Fibroblast of skin of right biceps (primary cell): ENCODE measurements around the gene EIF5AL1.
"Not testable (repeated sequence)": the region's sequence is repeated elsewhere in the genome, so short reads cannot be mapped to it uniquely, and the experiment has no call there.

Source experiments
- DNase-seq: peaks from one replicate; pipeline ENCODE4 v3.0.0-alpha.2; 2013

The EIF5AL1 gene

GRCh38 chr10:79488336-79488735 lies 24.0 kb upstream of the EIF5AL1 start:
- DNase-seq = peak; percentile 95

- DNase-seq = no peak
Measured at GRCh38 chr10:79488870-79489269, 23.5 kb upstream of the EIF5AL1 start.

DNA sequence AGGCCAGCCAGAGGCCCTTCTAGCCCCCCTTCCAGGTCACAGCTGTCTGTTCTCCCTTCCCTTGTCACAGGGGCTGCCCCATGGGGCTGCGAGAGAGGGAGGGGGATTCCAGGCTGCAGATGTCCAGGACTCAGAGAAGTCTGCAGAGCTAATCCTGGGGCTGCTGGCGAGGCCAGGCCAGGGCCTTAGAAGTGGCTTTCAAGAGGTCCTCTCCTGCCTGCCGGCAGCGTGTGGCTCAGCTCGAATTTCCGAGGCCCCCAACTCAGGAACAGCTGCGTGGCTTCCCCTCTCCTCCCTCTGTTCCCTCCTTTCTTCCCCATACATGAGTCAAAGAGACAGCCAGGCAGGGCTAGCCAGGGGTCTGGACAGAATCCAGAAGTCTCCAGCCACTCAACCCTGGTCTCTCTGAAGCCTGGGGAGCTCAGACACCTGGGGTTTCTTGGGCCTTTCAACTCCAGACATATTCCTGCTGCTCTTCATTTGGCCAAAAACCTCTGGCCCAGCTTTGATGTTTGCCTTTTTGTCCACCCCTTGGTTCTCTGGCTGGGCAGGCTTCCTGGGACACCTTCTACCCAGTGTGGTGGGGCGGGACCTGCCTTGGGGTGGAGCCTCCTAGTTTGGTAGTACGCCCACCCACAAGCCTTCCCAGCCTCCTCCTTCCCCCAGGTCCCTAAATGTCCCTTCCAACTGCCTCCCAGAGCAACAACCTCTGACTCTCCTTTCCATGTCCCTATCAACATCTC lies 21.8 kb upstream of the EIF5AL1 start:
- peak; percentile 48 for DNase-seq

- DNase-seq = no peak
Measured at GRCh38 chr10:79491143-79491835, 21.0 kb upstream of the EIF5AL1 start.

DNA sequence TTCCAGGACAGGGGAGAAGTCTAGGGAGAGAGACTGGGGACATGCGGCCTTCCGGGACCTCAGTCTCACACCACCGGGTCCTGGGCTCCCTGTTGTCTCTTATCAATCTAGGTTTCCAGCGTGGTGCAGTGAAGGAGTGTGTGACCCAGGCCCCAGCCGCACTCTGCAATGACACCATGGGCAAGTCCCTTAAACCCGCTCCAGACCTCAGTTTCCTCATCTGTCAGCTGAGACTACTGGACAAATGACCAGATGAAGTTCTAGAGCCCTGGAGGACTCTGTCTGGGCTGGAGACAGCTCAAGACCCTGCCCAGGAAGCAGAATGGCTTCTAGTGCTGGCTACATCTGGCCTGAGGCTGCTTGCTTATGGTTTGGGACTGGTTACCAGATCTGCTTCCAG lies 20.1 kb upstream of the EIF5AL1 start:
- DNase-seq = no peak

DNA sequence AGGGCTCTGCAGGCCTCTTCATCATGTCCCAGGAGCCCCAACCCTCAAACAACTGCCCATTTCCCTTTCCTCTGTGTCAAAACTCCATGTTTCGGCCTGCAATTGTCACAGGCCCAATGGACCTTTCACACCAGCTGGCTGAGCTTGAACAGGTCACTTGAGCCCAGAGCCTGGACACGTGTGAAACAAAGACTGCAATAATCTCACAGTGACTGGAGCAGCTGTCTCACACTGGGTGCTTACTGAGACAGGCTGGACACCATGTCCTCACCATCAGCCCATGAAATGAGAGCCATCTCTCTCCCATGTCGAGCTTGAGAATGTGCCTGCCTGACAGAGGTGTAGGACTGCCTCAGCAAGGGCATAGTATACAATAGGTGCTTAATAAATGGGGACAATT lies 19.5 kb upstream of the EIF5AL1 start:
- no peak for DNase-seq

- DNase-seq = no peak
Measured at GRCh38 chr10:79493806-79494205, 18.5 kb upstream of the EIF5AL1 start.

GRCh38 chr10:79494871-79495705 lies 17.2 kb upstream of the EIF5AL1 start:
- DNase-seq = no peak

DNA sequence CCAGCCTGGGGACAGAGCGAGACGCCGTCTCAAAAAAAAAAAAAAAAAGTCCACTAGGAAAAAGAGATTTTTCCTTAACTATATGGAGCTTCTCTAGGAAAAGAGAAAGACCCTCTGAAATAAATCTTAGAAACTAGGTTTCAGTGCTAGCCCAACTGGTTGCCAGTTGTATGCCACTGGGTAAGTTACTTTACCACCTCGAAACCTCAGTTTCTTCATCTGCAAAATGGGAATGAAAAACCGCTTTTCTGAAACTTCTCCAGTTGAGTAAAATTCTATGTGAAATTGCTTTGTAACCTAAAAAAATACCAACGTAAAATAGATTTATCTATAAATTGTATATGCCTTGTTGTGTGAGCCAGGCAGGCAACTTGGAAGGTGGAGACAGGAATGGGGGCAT lies 16.5 kb upstream of the EIF5AL1 start:
- DNase-seq = no peak

DNA sequence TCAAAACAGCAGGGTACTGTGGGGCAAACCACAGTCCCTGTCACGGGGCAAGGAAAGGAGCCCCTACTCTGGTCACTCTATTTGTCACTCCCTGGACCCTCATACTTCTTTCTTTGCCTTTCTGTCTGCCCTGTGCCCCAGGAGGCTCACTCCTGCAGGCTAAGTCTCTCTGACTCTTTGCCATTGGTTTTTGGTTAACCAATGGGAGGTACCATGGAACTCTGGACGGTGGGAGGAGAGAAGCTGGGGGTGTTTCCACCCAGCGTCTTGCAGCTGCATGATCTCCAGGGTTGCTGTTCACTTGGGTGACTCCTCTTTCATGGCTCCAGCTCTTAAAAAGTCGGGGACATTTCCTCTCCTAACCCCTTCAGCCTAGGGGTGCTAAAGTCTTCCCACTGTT lies 15.4 kb upstream of the EIF5AL1 start:
- DNase-seq = no peak

GRCh38 chr10:79498291-79498829 lies 14.0 kb upstream of the EIF5AL1 start:
- no peak for DNase-seq

GRCh38 chr10:79502561-79503309 lies 9.6 kb upstream of the EIF5AL1 start:
- no peak for DNase-seq

DNA sequence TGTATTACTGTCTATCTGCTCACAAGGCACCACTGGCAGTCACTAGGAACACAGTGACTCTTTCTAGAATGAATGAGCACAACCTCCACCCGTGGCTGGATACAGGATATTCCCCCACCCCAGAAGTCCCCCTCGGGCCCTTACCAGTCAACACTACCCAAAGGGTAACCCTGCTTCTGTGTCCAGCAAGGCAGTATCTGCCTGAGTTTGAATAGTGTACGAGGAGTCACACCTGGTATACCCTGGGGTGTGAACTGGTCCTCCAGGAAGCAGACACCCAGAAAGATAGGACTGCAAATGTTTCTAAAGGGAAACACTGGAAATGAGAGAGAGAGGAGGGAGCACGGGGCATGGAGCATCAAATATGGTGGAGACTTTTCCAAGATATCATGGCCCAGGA lies 8.5 kb upstream of the EIF5AL1 start:
- not testable (repeated sequence) for DNase-seq

GRCh38 chr10:79504483-79504882 lies 7.8 kb upstream of the EIF5AL1 start:
- DNase-seq = not testable (repeated sequence)

DNA sequence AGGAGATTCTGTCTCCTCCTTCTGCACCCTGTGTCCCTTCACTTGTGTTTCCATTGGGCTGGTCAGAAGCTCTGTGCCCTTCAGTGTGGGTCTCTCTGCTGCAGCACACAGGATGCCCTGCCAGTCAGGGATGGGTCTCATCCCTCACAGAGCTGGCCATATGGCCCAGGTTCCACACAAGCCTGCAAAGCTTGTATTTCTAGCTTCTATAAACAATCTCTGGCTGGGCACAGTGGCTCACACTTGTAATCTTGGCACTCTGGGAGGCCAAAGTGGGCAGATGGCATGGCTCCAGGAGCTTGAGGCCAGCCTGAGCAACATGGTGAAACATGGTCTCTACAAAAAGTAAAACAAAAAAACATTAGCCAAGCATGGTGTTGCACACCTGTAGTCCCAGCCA lies 7.0 kb upstream of the EIF5AL1 start:
- DNase-seq = not testable (repeated sequence)

DNA sequence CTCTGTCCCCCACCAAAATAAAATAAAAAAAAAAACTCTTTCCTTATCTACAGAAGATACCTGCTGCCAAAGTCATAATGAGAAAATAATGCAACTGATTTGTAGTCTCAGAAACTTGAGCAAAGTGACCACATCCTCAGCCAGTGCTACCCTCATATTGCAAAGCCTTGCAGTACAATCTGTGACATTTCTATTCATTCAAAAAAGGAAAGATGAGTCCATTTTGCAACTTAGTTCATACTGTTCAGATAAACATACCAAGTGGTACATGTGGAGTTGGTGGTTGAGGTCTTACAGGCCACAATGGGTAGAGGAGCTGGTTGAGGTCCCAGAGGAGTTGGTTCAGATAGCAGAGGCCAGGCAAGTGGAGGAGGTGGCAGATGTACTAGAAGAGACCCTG lies 6.5 kb upstream of the EIF5AL1 start:
- no peak for DNase-seq

DNA sequence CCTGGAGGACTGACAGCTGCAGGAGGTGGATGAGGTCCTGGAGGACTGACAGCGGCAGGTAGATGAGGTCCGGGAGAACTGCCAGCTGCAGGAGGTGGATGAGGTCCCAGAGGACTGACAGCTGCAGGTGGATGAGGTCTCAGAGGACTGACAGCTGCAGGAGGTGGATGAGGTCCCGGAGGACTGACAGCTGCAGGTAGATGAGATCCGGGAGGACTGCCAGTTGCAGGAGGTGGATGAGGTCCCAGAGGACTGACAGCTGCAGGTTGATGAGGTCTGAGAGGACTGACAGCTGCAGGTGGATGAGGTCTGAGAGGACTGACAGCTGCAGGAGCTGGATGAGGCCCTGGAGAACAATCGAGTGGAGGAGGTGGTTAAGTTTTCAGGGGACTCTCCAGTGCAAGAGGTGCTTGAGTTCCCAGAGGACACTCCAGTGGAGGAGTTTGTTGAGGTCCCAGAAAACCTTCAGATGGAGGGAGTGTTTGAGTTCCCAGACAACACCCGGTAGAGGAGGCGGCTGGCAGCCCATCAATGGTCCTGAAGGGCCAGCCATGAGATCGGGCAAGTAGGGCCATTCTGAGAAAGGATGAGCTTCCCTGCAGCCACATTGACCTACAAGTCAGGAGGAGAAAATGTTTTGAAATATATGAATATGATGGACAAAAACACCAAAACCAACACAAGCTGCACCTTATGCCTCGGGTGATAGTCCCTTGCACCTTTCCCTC lies 4.7 kb upstream of the EIF5AL1 start:
- DNase-seq = no peak

DNA sequence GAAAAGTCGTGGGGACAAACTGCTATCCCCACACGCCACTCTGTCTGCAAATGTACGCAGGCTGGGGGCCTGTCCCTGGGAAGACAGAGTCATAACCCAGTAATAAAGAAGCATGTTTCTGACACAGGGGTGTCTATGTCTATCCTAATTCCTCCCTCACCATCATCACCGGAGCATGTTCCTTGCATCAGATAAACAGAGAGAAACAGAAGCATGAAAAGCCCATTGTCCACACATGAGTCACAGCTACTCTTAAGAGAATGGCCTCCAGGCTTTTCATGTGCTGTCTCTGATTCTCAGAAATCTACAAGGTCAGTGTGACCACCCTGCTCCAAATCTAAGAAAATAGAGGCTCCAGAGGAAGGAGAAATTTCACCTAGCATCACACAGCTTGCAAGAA lies 4.1 kb upstream of the EIF5AL1 start:
- not testable (repeated sequence) for DNase-seq

GRCh38 chr10:79509306-79509933 lies 2.9 kb upstream of the EIF5AL1 start:
- DNase-seq = not testable (repeated sequence)

- not testable (repeated sequence) for DNase-seq
Measured at GRCh38 chr10:79509934-79510508, 2.3 kb upstream of the EIF5AL1 start.
